ENCODE data around the gene ZNF121.
A peak's percentile ranks its signal among the peaks of the same experiment; 100 is the strongest.
"Not testable (repeated sequence)": the region's sequence is repeated elsewhere in the genome, so short reads cannot be mapped to it uniquely, and the experiment has no call there.

The ZNF121 gene

GRCh38 chr19:9584073-9584833, at the start of gene ZNF121:
ZNF121 (minus strand) TSS chr19:9584504; CDS start chr19:9568097, 16,407 bp downstream.
- DNase-seq (ENCODE audit: low spot score) = peak; percentile 90

DNA sequence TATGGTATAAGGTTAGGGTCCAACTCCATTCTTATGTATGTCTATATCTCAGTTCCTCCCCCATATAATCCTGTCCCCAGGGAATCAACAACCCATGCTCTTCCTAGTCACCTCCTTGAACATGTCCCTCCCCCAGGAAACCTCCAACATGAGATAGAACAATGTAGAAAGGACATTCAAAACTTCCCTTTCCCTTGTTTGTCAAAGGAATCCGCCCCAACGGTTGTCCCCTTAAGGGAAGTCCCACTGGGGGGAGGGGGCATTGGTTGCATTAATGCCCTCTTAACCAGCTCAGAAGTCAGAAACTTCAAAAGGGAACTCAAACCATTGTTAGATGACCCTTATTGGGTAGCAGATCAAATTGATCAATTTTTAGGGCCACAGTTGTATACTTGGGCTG, 43.6 kb upstream of the ZNF121 start:
- no peak for DNase-seq (ENCODE audit: low spot score)

DNA sequence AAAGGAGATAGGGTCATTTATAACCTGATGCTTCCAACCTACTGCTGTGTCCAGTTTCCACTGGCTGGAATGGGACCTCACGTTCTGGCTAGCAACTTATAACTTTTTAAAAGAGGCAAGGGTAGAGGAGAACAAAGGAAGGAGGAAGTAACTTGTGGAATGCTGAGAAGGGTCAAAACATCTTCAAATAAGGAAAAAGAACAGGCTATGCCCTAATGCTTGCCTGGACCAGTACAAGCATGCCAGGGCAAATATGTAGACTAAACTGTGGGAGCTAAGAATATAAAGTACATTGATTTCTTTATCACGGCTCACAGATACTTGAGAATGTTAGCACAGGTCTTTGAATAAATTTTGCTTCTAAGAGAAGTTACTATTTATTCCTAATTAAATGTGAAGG, 38.2 kb upstream of the ZNF121 start:
- DNase-seq (ENCODE audit: low spot score) = no peak

GRCh38 chr19:9621156-9622037, 37.1 kb upstream of the ZNF121 start, which contains the start of gene ZNF561:
ZNF561 (minus strand) TSS chr19:9621232; CDS start chr19:9619456, 1,776 bp downstream.
- DNase-seq (ENCODE audit: low spot score) = peak; percentile 88

GRCh38 chr19:9620842-9621155, 36.5 kb upstream of the ZNF121 start:
- DNase-seq (ENCODE audit: low spot score) = no peak

- no peak for DNase-seq (ENCODE audit: low spot score)
Measured at GRCh38 chr19:9615844-9616243, 31.5 kb upstream of the ZNF121 start.

GRCh38 chr19:9610484-9611113, 26.3 kb upstream of the ZNF121 start:
- DNase-seq (ENCODE audit: low spot score) = no peak

GRCh38 chr19:9608912-9609311, 24.6 kb upstream of the ZNF121 start:
- no peak for DNase-seq (ENCODE audit: low spot score)

GRCh38 chr19:9597027-9597426, 12.7 kb upstream of the ZNF121 start:
- DNase-seq (ENCODE audit: low spot score) = no peak

DNA sequence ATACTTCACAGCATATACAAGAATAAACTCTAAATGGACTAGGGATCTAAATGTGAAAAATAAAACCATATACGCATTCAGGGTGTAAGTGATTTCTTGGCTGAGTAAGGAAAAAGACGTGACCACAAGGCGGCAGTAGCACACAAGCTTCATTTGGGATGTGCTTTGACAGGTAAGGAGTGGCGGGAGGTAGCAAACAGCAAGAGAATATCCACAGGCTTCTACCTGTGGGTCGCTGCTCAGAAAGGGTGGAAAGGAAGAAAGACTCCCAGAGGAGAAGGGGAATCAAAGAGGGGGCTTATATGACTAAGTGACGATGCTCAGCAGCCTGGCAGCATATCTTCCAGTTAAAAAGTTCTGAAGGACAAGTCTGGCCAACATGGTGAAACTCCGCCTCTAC, 2.5 kb upstream of the ZNF121 start:
- DNase-seq (ENCODE audit: low spot score) = peak; percentile 85

DNA sequence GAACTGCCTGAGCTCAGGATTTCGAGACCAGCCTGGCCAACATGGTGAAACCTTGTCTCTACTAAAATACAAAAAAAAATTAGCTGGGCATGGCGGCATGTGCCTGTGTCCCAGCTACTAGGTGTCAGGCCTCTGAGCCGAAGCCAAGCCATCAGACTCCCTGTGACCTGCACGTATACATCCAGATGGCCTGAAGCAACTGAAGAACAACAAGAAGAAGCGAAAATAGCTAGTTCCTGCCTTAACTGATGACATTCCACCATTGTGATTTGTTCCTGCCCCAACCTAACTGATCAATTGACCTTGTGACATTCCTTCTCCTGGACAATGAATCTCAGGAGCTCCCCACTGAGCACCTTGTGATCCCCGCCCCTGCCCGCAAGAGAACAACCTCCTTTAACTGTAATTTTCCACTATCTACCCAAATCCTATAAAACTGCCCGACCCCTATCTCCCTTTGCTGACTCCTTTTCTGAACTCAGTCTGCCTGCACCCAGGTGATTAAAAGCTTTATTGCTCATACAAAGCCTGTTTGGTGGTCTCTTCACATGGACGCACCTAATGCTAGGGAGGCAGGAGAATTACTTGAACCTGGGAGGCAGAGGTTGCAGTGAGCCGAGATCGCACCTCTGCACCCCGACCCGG, 2.1 kb downstream of the ZNF121 start:
- not testable (repeated sequence) for DNase-seq (ENCODE audit: low spot score)

DNA sequence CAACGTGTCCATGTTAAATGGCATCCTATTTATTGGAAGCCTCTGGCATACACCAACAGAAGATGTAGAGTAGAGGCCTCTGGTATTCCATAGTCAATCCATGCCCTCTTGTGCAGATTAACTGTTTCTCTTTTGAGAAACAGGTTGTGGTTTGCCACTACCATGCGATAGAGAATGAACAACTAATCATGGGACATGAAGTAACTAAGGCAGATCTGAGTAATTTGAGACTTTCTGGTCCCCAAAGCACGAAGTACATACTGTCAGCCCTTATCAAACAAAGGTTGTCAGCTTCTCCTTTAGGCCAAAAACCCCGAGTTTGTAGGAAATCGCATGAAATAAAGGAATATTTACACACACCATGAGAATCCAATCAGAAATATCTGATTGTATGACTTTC, 3.6 kb downstream of the ZNF121 start:
- no peak for DNase-seq (ENCODE audit: low spot score)

DNA sequence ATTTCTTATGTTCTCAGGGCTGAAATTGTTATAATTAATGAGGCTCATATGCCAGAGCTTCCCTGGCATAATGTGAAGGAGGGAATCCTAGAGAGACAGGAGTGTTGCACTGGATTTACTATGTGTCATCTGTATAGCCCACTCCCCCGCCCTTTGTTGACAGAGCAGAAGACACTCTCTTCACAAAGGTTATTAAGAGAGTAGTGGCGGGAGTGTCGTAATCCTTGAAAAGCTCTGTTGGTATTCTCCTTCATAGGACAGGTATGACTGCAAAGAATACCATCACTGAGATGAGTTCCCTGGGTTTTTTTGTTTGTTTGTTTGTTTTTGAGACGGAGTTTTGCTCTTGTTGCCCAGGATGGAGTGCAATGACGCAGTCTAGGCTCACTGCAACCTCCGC, 14.0 kb downstream of the ZNF121 start:
- DNase-seq (ENCODE audit: low spot score) = no peak

DNA sequence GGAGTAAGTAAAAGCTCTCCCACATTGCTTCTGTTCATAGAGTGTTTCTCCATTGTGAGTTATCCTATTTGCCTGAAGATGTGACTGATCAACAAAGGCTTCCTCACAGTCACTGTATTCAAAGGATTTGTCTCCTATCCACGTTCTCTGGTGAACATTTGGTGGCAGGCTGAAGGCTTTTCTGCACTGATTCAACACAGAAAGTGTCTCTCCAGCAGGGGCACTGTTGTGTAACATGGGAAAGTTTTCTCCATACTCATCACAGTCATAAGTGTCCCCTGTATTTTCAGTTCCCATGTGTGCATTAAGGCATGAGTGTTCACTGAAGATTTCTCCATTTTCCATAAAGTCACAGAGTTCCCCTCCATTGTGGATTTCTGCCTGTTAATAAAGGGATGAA, 17.6 kb downstream of the ZNF121 start:
- DNase-seq (ENCODE audit: low spot score) = no peak

- DNase-seq (ENCODE audit: low spot score) = peak; percentile 7
Measured at GRCh38 chr19:9565900-9566705, 18.2 kb downstream of the ZNF121 start.

DNA sequence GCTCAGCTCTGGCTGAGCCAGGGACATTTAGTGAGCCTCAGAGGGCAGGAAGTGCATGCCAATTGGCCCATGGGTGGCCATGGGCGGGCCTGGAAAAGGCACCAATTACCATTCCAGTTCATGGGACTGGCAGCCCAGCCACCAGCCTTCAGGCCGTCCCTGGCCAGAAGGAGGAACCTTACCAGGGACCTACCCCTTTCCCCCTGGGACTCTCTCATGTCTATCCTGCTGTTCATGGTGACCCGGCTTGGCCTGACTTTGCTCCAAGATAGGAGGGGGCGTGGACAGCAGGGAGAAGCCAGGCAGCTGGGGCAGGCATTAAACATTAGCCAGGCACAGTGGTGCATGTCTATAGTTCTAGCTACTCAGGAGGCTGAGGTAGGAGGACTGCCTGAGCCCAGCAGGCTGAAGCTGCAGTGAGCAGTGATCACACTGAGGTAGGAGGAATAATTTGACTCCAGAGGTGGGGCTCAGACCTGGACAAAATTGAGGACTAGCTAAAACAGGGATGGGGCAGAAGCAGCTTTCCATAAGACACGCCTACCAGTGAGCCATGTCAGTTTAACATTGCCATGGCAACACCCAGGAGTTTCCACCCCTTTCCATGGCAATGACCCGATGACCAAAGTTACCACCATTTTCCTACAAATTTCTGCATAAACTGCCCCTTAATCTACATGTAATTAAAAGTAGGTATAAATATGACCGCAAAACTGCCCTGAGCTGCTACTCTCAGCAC, 31.6 kb downstream of the ZNF121 start:
- DNase-seq (ENCODE audit: low spot score) = no peak

GRCh38 chr19:9547870-9548269, 36.4 kb downstream of the ZNF121 start:
- no peak for DNase-seq (ENCODE audit: low spot score)

GRCh38 chr19:9541281-9541680, 43.0 kb downstream of the ZNF121 start:
- DNase-seq (ENCODE audit: low spot score) = not testable (repeated sequence)

GRCh38 chr19:9539921-9540320, 44.4 kb downstream of the ZNF121 start:
- DNase-seq (ENCODE audit: low spot score) = not testable (repeated sequence)

- not testable (repeated sequence) for DNase-seq (ENCODE audit: low spot score)
Measured at GRCh38 chr19:9539201-9539600, 45.1 kb downstream of the ZNF121 start.
